Neural progenitor cell (in vitro differentiated cells): Measurements from ENCODE around the gene DUSP11.
"Not testable (repeated sequence)": the region's sequence is repeated elsewhere in the genome, so short reads cannot be mapped to it uniquely, and the experiment has no call there.

Source experiments
- EZH2 ChIP-seq: fragments of 200-600 bp; sonication (generic); IDR thresholded peaks from 2 replicates; pipeline ENCODE4 v1.6.1; 2017; ENCODE audit warnings: antibody characterized with exemption, mild to moderate bottlenecking, moderate library complexity
- EZH2phosphoT487 ChIP-seq: fragments of 200-600 bp; sonication (generic); IDR thresholded peaks from 2 replicates; pipeline ENCODE4 v1.6.1; 2017; ENCODE audit warnings: antibody characterized with exemption
- TF ChIP-seq, protein P1 (sequence below): fragments of 200-600 bp; sonication (generic); IDR thresholded peaks from 2 replicates; pipeline ENCODE4 v1.5.1; 2017; ENCODE audit warnings: antibody characterized with exemption, mild to moderate bottlenecking

- TF ChIP-seq, protein P1, sequence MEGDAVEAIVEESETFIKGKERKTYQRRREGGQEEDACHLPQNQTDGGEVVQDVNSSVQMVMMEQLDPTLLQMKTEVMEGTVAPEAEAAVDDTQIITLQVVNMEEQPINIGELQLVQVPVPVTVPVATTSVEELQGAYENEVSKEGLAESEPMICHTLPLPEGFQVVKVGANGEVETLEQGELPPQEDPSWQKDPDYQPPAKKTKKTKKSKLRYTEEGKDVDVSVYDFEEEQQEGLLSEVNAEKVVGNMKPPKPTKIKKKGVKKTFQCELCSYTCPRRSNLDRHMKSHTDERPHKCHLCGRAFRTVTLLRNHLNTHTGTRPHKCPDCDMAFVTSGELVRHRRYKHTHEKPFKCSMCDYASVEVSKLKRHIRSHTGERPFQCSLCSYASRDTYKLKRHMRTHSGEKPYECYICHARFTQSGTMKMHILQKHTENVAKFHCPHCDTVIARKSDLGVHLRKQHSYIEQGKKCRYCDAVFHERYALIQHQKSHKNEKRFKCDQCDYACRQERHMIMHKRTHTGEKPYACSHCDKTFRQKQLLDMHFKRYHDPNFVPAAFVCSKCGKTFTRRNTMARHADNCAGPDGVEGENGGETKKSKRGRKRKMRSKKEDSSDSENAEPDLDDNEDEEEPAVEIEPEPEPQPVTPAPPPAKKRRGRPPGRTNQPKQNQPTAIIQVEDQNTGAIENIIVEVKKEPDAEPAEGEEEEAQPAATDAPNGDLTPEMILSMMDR: not testable (repeated sequence)
- TF ChIP-seq EZH2, EZH2phosphoT487: not testable (repeated sequence)
Observed at GRCh38 chr2:73778867-73779466, 936 bp downstream of the DUSP11 start.
